Mesenchymal stem cell (in vitro differentiated cells and primary cell): ENCODE results near the gene SULT1E1.

Source experiments
- DNase-seq: peaks from one replicate; pipeline ENCODE4 v3.0.0-alpha.2; 2013
- H2AFZ ChIP-seq: one replicate; pipeline ENCODE4 v1.6.1; 2013; ENCODE audit warnings: low read depth, mild to moderate bottlenecking, control low read depth, inconsistent platforms, low read length, moderate library complexity
- H2AK5ac ChIP-seq: 2 replicates; pipeline ENCODE4 v1.6.1; 2013; ENCODE audit warnings: low read length, moderate library complexity, mild to moderate bottlenecking, inconsistent platforms; ENCODE audit not compliant: severe bottlenecking
- H2BK120ac ChIP-seq: one replicate; pipeline ENCODE4 v1.6.1; 2013; ENCODE audit warnings: low read depth, mild to moderate bottlenecking, inconsistent platforms, low read length, moderate library complexity
- H2BK12ac ChIP-seq, 2 experiments: one replicate each; pipeline ENCODE4 v1.6.1; 2013; ENCODE audit warnings: inconsistent platforms in 2 of 2, low read length in 2 of 2, mild to moderate bottlenecking in 2 of 2, moderate library complexity in 2 of 2, control low read depth in 1 of 2
- H2BK15ac ChIP-seq: one replicate; pipeline ENCODE4 v1.6.1; 2013; ENCODE audit warnings: mild to moderate bottlenecking, low read depth, inconsistent platforms; ENCODE audit not compliant: poor library complexity, severe bottlenecking
- H2BK5ac ChIP-seq: 2 replicates; pipeline ENCODE4 v1.6.1; 2013; ENCODE audit warnings: low read depth, mild to moderate bottlenecking, low read length, control low read depth, inconsistent platforms; ENCODE audit not compliant: poor library complexity, severe bottlenecking
- H3K14ac ChIP-seq, 2 experiments: one replicate each; pipeline ENCODE4 v1.6.1; 2013; ENCODE audit warnings: inconsistent platforms in 2 of 2, low read length in 2 of 2, control low read depth in 1 of 2, mild to moderate bottlenecking in 1 of 2, moderate library complexity in 1 of 2
- H3K18ac ChIP-seq, 2 experiments: one replicate each; pipeline ENCODE4 v1.6.1; 2013; ENCODE audit warnings: inconsistent platforms in 2 of 2, low read length in 2 of 2, control low read depth in 1 of 2, low read depth in 1 of 2, mild to moderate bottlenecking in 1 of 2
- H3K23ac ChIP-seq, 2 experiments: one replicate each; pipeline ENCODE4 v1.6.1; 2013; ENCODE audit warnings: inconsistent platforms in 2 of 2, low read length in 2 of 2, mild to moderate bottlenecking in 2 of 2, moderate library complexity in 2 of 2, control low read depth in 1 of 2
- H3K27ac ChIP-seq: 2 replicates; pipeline ENCODE4 v1.5.1; 2013; ENCODE audit warnings: mild to moderate bottlenecking, moderate library complexity, low read length, control low read depth, inconsistent platforms; ENCODE audit not compliant: poor library complexity, severe bottlenecking
- H3K27me3 ChIP-seq, 2 experiments: 2 replicates each; pipeline versions ENCODE4 v1.6.1 to v1.7.0; 2013; ENCODE audit warnings: low read length in 2 of 2, mild to moderate bottlenecking in 2 of 2, moderate library complexity in 2 of 2, control low read depth in 1 of 2, inconsistent platforms in 1 of 2; ENCODE audit not compliant: control insufficient read depth in 1 of 2, insufficient read depth in 1 of 2
- H3K36me3 ChIP-seq, 2 experiments: 2 replicates each; pipeline versions ENCODE4 v1.6.1 to v1.7.0; 2013; ENCODE audit warnings: low read length in 2 of 2, control low read depth in 1 of 2, inconsistent platforms in 1 of 2, low read depth in 1 of 2, mild to moderate bottlenecking in 1 of 2; ENCODE audit not compliant: insufficient read depth in 2 of 2, control insufficient read depth in 1 of 2
- H3K4ac ChIP-seq, 2 experiments: one replicate each; pipeline ENCODE4 v1.6.1; 2013; ENCODE audit warnings: inconsistent platforms in 2 of 2, low read length in 2 of 2, mild to moderate bottlenecking in 2 of 2, moderate library complexity in 2 of 2, control low read depth in 1 of 2, low read depth in 1 of 2
- H3K4me1 ChIP-seq: 2 replicates; pipeline ENCODE4 v1.6.1; 2013; ENCODE audit warnings: low read depth, low read length, control low read depth; ENCODE audit not compliant: control insufficient read depth, insufficient read depth
- H3K4me2 ChIP-seq: 2 replicates; pipeline ENCODE4 v1.6.1; 2013; ENCODE audit warnings: low read length, mild to moderate bottlenecking, inconsistent platforms; ENCODE audit not compliant: poor library complexity, severe bottlenecking
- H3K4me3 ChIP-seq, 2 experiments: 2 replicates each; pipeline versions ENCODE4 v1.5.1 to v1.7.0; 2013; ENCODE audit warnings: low read length in 2 of 2, mild to moderate bottlenecking in 2 of 2, control low read depth in 1 of 2, low read depth in 1 of 2; ENCODE audit not compliant: insufficient read depth in 1 of 2
- H3K79me1 ChIP-seq: replicated peaks from 2 replicates; pipeline ENCODE4 v1.6.1; 2013; ENCODE audit warnings: mild to moderate bottlenecking, control low read depth, low read length, inconsistent platforms; ENCODE audit not compliant: poor library complexity, severe bottlenecking
- H3K9ac ChIP-seq: 2 replicates; pipeline ENCODE4 v1.7.0; 2013; ENCODE audit warnings: mild to moderate bottlenecking, low read length, moderate library complexity
- H3K9me3 ChIP-seq: 2 replicates; pipeline ENCODE4 v1.7.0; 2013; ENCODE audit warnings: mild to moderate bottlenecking, low read length; ENCODE audit not compliant: control insufficient read depth
- H4K8ac ChIP-seq: one replicate; pipeline ENCODE4 v1.6.1; 2013; ENCODE audit warnings: inconsistent platforms, mild to moderate bottlenecking, low read length, moderate library complexity
- H4K91ac ChIP-seq: one replicate; pipeline ENCODE4 v1.6.1; 2013; ENCODE audit warnings: mild to moderate bottlenecking, low read length, inconsistent platforms
- WGBS: methylation state at CpG from one replicate; pipeline ENCODE4 v1.1.7; 2013; ENCODE audit warnings: mixed read lengths; 5-methylcytosine and 5-hydroxymethylcytosine counted together

The SULT1E1 gene

DNA sequence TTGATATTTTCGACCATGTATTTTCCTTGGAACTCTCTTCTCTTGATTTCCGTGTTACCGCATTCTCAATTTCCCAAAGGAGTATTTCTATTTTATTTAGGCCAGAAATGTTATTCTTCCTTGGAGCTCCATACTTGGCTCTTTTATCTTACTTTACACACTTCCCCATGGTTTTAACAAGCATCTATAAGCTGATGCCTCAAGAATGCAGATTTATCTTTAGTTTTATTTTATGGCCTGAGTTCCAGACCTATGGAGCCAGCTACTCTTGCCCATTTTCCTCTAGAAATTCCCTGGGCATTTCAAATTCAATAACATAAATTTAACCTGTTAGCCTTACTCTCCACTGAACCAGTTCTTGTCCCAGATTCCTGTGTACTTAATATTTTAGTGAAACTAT, 43.7 kb downstream of the SULT1E1 start:
- Histone ChIP-seq H3K4ac (no peak overlapping the region), H3K36me3 (no peaks in the 10 kb centered on the region), H4K8ac (no peak overlapping the region), H4K91ac (no peak overlapping the region), H2BK5ac (no peak overlapping the region), H3K14ac (no peak overlapping the region), H3K9ac (no peak overlapping the region), H3K4me3 (no peak overlapping the region), H2BK120ac (no peak overlapping the region), H3K23ac (no peak overlapping the region), H2BK15ac (no peak overlapping the region), H2BK12ac (no peak overlapping the region), H3K79me1 (no peaks in the 10 kb centered on the region), H2AK5ac (no peak overlapping the region), H3K18ac (no peak overlapping the region), H3K4me1 (no peaks in the 10 kb centered on the region), H2AFZ (no peak overlapping the region), H3K27ac (no peak overlapping the region), H3K4me2 (no peak overlapping the region), H3K27me3 (no peaks in the 10 kb centered on the region), H3K9me3 (no peaks in the 10 kb centered on the region)
- WGBS, result 93% methylated on average over 3 of the region's 3 CpGs
- DNase-seq, result no peak

DNA sequence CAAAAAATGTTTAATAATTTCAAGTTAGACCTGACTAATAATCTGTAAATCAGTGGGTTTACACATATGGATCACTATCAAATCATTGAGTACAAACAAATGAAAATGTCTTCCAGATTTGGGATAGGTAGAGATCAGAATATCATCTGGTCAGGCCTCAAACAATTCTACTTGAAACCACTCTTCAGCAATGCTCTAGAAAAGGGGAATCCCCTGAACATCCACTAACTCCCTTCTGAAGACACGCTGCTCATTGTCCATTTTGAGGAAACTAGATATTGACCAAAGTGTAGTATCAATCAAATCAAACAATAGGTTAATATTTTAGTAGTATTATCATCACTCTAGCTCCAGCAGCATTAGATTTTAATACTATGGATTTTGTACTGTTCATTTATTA, 46.3 kb downstream of the SULT1E1 start:
- Histone ChIP-seq H3K9me3 (no peaks in the 10 kb centered on the region), H3K27ac (no peak overlapping the region), H4K91ac (no peak overlapping the region), H2BK120ac (no peak overlapping the region), H2AFZ (no peak overlapping the region), H4K8ac (no peak overlapping the region), H3K9ac (no peak overlapping the region), H3K27me3 (no peaks in the 10 kb centered on the region), H3K4me3 (no peak overlapping the region), H2AK5ac (no peak overlapping the region), H3K36me3 (no peaks in the 10 kb centered on the region), H2BK15ac (no peak overlapping the region), H2BK12ac (no peak overlapping the region), H3K79me1 (no peaks in the 10 kb centered on the region), H3K18ac (no peak overlapping the region), H3K23ac (no peak overlapping the region), H3K4me2 (no peak overlapping the region), H3K4me1 (no peaks in the 10 kb centered on the region), H2BK5ac (no peak overlapping the region), H3K4ac (no peak overlapping the region), H3K14ac (no peak overlapping the region)
- WGBS, result no CpG with 5 or more reads among the region's 1 CpG
- no peak for DNase-seq

DNA sequence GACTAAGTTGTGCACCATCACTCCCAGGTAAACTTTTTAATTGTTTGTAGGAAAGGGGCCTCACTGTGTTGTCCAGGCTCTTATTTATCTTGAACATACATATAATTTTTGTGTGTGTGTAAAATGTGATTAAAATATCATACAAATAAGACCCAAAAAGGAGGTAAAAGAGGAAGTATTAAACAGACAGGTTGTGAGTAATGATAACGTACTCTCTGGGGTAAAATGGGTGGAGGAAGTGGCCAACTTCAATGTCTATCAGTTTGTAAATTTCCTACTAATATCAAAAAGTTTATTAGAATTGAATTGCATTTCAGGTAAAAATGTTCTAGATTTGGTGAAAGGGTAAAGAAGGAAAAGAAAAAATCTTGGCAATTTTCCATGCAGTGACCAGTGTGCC, 48.8 kb downstream of the SULT1E1 start:
- no peak overlapping the region for H3K4ac ChIP-seq
- no peak overlapping the region for H2AFZ ChIP-seq
- no peak overlapping the region for H3K4me3 ChIP-seq
- H3K18ac ChIP-seq, result no peak overlapping the region
- no peak overlapping the region for H3K14ac ChIP-seq
- H3K36me3 ChIP-seq, result no peaks in the 10 kb centered on the region
- H2BK5ac ChIP-seq, result no peak overlapping the region
- H3K9me3 ChIP-seq, result no peaks in the 10 kb centered on the region
- no peak overlapping the region for H3K4me2 ChIP-seq
- no peak for DNase-seq
- no peak overlapping the region for H2BK120ac ChIP-seq
- WGBS, result no CpG with 5 or more reads among the region's 1 CpG
- no peak overlapping the region for H3K23ac ChIP-seq
- no peaks in the 10 kb centered on the region for H3K4me1 ChIP-seq
- H2BK15ac ChIP-seq, result no peak overlapping the region
- H3K27ac ChIP-seq, result no peak overlapping the region
- no peak overlapping the region for H2BK12ac ChIP-seq
- H3K79me1 ChIP-seq, result no peaks in the 10 kb centered on the region
- no peak overlapping the region for H2AK5ac ChIP-seq
- no peak overlapping the region for H4K8ac ChIP-seq
- no peak overlapping the region for H3K9ac ChIP-seq
- no peaks in the 10 kb centered on the region for H3K27me3 ChIP-seq
- H4K91ac ChIP-seq, result no peak overlapping the region

DNA sequence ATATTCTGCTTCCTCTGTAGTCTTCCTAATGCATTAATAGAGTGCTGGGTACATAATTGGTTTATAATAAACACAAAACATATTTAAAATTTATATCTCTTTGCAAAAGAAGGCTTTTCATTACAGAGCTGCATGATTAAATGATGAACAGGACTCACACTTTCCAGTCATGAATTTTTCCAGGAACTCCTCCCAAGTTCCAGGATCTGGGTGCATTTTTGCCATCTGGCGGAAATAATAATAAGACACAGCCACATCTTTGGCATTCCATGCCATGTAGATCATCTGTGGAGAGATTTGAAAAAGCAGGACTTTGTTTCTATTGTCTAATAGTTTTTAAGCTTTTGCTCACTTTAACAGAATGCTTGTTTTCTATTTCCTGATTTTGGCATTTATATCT, 59.3 kb downstream of the SULT1E1 start:
- WGBS, result 100% methylated on average over 1 of the region's 1 CpG
- H2BK15ac ChIP-seq, result no peak overlapping the region
- H3K4me2 ChIP-seq, result no peak overlapping the region
- no peak overlapping the region for H4K91ac ChIP-seq
- H2AK5ac ChIP-seq, result no peak overlapping the region
- peak overlapping the region; percentile 45 for H3K9ac ChIP-seq
- no peak overlapping the region for H3K27ac ChIP-seq
- H3K9me3 ChIP-seq, result no peaks in the 10 kb centered on the region
- no peaks in the 10 kb centered on the region for H3K27me3 ChIP-seq
- H3K14ac ChIP-seq, result no peak overlapping the region
- H2AFZ ChIP-seq, result no peak overlapping the region
- H3K4ac ChIP-seq, result no peak overlapping the region
- no peak overlapping the region for H2BK120ac ChIP-seq
- no peak overlapping the region for H2BK12ac ChIP-seq
- no peak overlapping the region for H2BK5ac ChIP-seq
- no peak overlapping the region for H4K8ac ChIP-seq
- no peaks in the 10 kb centered on the region for H3K79me1 ChIP-seq
- no peaks in the 10 kb centered on the region for H3K4me1 ChIP-seq
- H3K36me3 ChIP-seq, result no peaks in the 10 kb centered on the region
- H3K23ac ChIP-seq, result no peak overlapping the region
- no peak overlapping the region for H3K4me3 ChIP-seq
- DNase-seq, result no peak
- no peak overlapping the region for H3K18ac ChIP-seq
